MCF 10A (cell line): ENCODE data around the gene CEP192. TPM values are rescaled to one million over a fixed set of nuclear protein-coding genes. Genes with fewer than 3 reads are reported as not detected.

Source experiments
- BruUV-seq: library from RNA; stranded (reverse); fragments of 400-500 nt; replicated peaks from 2 replicates; lab custom pipeline; 2021; lab: Mats Ljungman, UMichigan
- CTCF ChIA-PET: fragments of 300-600 bp; sonication (Branson Sonifier 250); formaldehyde crosslinking; extraction: SDS; loops from one replicate; lab custom pipeline; 2021; ENCODE audit warnings: antibody characterized with exemption, inconsistent platforms; lab: Yijun Ruan, JAX
- POLR2A ChIA-PET: fragments of 300-600, 350-650 bp; sonication (Branson Sonifier 250); formaldehyde crosslinking; extraction: SDS; loops from one replicate; lab custom pipeline; 2020; ENCODE audit warnings: antibody characterized with exemption, inconsistent platforms; lab: Yijun Ruan, JAX
- DNase-seq: peaks from one replicate; pipeline ENCODE4 v3.0.0-alpha.2; 2018; ENCODE audit not compliant: unreplicated experiment
- H3K27ac Mint-ChIP-seq: one replicate; pipeline ENCODE4 v1.8.0; 2022; ENCODE audit warnings: mild to moderate bottlenecking, low read depth, mixed read lengths; ENCODE audit not compliant: unreplicated experiment
- H3K27me3 Mint-ChIP-seq: one replicate; pipeline ENCODE4 v1.8.0; 2022; ENCODE audit warnings: mixed read lengths; ENCODE audit not compliant: insufficient read depth, unreplicated experiment
- H3K36me3 Mint-ChIP-seq: one replicate; pipeline ENCODE4 v1.8.0; 2022; ENCODE audit warnings: mild to moderate bottlenecking, moderate library complexity, mixed read lengths; ENCODE audit not compliant: insufficient read depth, unreplicated experiment
- H3K4me1 Mint-ChIP-seq: one replicate; pipeline ENCODE4 v1.8.0; 2022; ENCODE audit warnings: mixed read lengths; ENCODE audit not compliant: insufficient read depth, unreplicated experiment
- H3K4me3 Mint-ChIP-seq: one replicate; pipeline ENCODE4 v1.8.0; 2022; ENCODE audit warnings: mild to moderate bottlenecking, moderate library complexity, mixed read lengths; ENCODE audit not compliant: unreplicated experiment
- H3K9me3 Mint-ChIP-seq: one replicate; pipeline ENCODE4 v1.8.0; 2022; ENCODE audit warnings: mixed read lengths; ENCODE audit not compliant: unreplicated experiment
- CTCF ChIP-seq: fragments of 200-600 bp; IDR thresholded peaks from one replicate; pipeline ENCODE4 v1.8.0; 2022; ENCODE audit warnings: antibody characterized with exemption, mild to moderate bottlenecking; ENCODE audit not compliant: unreplicated experiment
- intact Hi-C: fragments of 100-400 bp; cut with micrococcal nuclease; formaldehyde crosslinking; loops from 2 replicates; pipeline ENCODE4 v1.14.1; 2022
- total RNA-seq: library from RNA; stranded (reverse); gene quantifications from 2 replicates; pipeline ENCODE4 v1.2.3, GENCODE V29; 2022

CEP192 gene
- total RNA-seq, 1 experiment from 2014 or later = 14.3 TPM

- Mint-ChIP-seq H3K4me1 (no peaks in the 10 kb centered on the region), H3K9me3 (no peaks in the 10 kb centered on the region), H3K4me3 (no peak overlapping the region), H3K36me3 (peaks cover 90% of the 10 kb centered on the region), H3K27ac (no peak overlapping the region), H3K27me3 (no peaks in the 10 kb centered on the region)
- no peak for TF ChIP-seq CTCF
- no TSS peak for BruUV-seq
- intact Hi-C loops = no loop called here
- ChIA-PET POLR2A (interaction anchor here (0.8 kb wide), 1 partner anchor 15 kb away, joined by 5 read pairs; no protein-coding TSS in a partner anchor), CTCF (no interaction called here)
- DNase-seq = no peak
Observed at GRCh38 chr18:12968115-12968514, 23.0 kb upstream of the CEP192 start.

- no TSS peak for BruUV-seq
- peaks cover 90% of the 10 kb centered on the region for H3K36me3 Mint-ChIP-seq
- H3K4me1 Mint-ChIP-seq = no peaks in the 10 kb centered on the region
- DNase-seq = no peak
- no peaks in the 10 kb centered on the region for H3K9me3 Mint-ChIP-seq
- ChIA-PET CTCF (no interaction called here), POLR2A (interaction anchor here (0.8 kb wide), 1 partner anchor 15 kb away, joined by 5 read pairs; no protein-coding TSS in a partner anchor)
- no peak overlapping the region for H3K4me3 Mint-ChIP-seq
- H3K27me3 Mint-ChIP-seq = no peaks in the 10 kb centered on the region
- intact Hi-C loops = no loop called here
- no peak for TF ChIP-seq CTCF
- H3K27ac Mint-ChIP-seq = no peak overlapping the region
Observed at GRCh38 chr18:12968619-12969018, 22.5 kb upstream of the CEP192 start.

- ChIA-PET CTCF (interaction anchor here (1.0 kb wide), 1 partner anchor 22 kb away, joined by 4 read pairs; no protein-coding TSS in a partner anchor), POLR2A (interaction anchor here (0.6 to 1.6 kb wide), 3 partner anchors 9 to 26 kb away, joined by 3 to 4 read pairs (median 3); partner anchors contain the start of genes CEP192 and SEH1L)
- DNase-seq = no peak
- Mint-ChIP-seq H3K9me3 (no peaks in the 10 kb centered on the region), H3K27ac (no peak overlapping the region), H3K27me3 (no peaks in the 10 kb centered on the region), H3K4me1 (peaks cover 7% of the 10 kb centered on the region), H3K36me3 (peaks cover 83% of the 10 kb centered on the region), H3K4me3 (no peak overlapping the region)
- no TSS peak for BruUV-seq
- intact Hi-C loops = no loop called here
- TF ChIP-seq CTCF = no peak
Observed at GRCh38 chr18:12973562-12974213, 17.5 kb upstream of the CEP192 start.

DNA sequence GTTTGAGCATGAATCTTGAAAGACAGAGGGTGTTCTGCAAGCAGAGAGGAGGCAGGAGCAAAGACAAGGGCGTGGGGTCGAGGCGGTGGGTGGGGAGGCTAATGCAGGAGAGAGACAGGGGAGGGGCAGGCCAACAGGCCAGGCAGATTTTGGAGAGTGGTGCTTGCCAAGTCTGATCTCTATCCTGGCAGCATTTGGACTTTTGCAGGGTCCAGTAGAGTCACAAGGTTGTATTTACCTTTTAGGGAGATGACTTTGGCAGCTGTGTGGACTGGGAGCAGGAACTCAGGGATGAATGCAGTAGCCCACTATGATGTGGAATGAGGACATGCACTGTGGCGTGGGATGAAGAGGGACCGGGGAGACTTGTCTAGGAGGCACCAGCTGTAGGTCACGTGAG, 15.7 kb upstream of the CEP192 start:
- intact Hi-C loops = no loop called here
- Mint-ChIP-seq H3K36me3 (peaks cover 72% of the 10 kb centered on the region), H3K27ac (no peak overlapping the region), H3K27me3 (no peaks in the 10 kb centered on the region), H3K9me3 (no peaks in the 10 kb centered on the region), H3K4me3 (no peak overlapping the region), H3K4me1 (peaks cover 7% of the 10 kb centered on the region)
- DNase-seq = no peak
- POLR2A ChIA-PET = interaction anchor here (1.3 kb wide), 1 partner anchor 12 kb away, joined by 3 read pairs; no protein-coding TSS in a partner anchor
- no TSS peak for BruUV-seq
- TF ChIP-seq CTCF = no peak
- CTCF ChIA-PET = interaction anchor here (1.3 to 1.4 kb wide), 2 partner anchors 10 to 185 kb away, joined by 3 to 4 read pairs; no protein-coding TSS in a partner anchor
